Activated CD4-positive, alpha-beta T cell treated with anti-CD3 and anti-CD28 coated beads, Interleukin-2, amount 50 U/mL, for 4 hours (primary cell): ENCODE data around the gene KAT6B.

ENCODE experiments used
- DNase-seq, 2 experiments: peaks; one replicate each; pipeline ENCODE4 v3.0.0-alpha.2; 2020

Gene KAT6B

GRCh38 chr10:75019370-75019769 is 193.0 kb downstream of the KAT6B start:
- DNase-seq, result no peak

GRCh38 chr10:75020168-75020567 is 193.8 kb downstream of the KAT6B start:
- DNase-seq, result no peak

- no peak for DNase-seq
Observed at GRCh38 chr10:75021379-75022249, 195.2 kb downstream of the KAT6B start.

- DNase-seq, result no peak
Observed at GRCh38 chr10:75023074-75023473, 196.7 kb downstream of the KAT6B start.

DNA sequence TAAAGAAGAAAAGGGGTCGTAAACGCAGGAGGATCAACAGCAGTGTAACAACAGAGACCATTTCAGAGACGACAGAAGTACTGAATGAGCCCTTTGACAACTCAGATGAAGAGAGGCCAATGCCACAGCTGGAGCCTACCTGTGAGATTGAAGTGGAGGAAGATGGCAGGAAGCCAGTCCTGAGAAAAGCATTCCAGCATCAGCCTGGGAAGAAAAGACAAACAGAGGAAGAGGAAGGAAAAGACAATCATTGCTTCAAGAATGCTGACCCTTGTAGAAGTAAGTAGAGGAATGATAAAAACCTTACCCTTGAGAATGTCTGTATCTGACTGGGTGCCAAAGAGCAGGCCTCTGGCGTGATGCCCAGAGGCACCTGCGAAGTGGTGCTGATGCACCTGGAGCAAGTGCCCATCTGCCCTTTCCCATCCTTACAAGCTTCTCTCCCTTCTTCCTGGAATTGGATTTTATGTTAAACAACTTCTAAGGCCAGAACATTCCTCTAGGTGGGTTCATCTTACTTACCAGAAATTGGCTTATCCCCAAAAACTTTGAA is 198.6 kb downstream of the KAT6B start:
- DNase-seq, result no peak

DNA sequence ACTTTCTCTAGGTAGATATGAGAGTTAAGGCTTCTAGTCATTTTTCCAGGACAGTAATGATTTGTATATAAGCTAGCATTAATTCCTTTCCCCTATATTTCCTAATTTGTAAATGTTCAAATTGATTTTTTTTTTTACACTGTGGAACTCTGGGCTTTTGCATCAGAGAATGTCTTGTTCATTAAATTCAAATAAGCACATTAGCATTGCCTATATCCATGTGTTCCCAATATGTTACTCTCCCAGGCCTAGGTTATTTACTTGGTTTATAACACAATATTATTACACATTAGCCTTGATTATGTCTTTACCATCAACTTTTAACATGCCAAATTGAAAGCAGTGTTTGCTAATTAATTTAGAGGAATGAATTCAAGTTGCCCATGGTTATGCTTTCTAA is 201.6 kb downstream of the KAT6B start:
- DNase-seq, result no peak

GRCh38 chr10:75028748-75029147 is 202.3 kb downstream of the KAT6B start:
- no peak for DNase-seq

DNA sequence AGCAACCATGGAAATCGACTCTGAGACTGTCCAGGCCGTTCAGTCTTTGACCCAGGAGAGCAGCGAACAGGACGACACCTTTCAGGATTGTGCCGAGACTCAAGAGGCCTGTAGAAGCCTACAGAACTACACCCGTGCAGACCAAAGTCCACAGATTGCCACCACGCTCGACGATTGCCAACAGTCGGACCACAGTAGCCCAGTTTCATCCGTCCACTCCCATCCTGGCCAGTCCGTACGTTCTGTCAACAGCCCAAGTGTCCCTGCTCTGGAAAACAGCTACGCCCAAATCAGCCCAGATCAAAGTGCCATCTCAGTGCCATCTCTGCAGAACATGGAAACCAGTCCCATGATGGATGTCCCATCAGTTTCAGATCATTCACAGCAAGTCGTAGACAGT is 203.0 kb downstream of the KAT6B start:
- no peak for DNase-seq

GRCh38 chr10:75029857-75030256 is 203.5 kb downstream of the KAT6B start:
- no peak for DNase-seq

DNA sequence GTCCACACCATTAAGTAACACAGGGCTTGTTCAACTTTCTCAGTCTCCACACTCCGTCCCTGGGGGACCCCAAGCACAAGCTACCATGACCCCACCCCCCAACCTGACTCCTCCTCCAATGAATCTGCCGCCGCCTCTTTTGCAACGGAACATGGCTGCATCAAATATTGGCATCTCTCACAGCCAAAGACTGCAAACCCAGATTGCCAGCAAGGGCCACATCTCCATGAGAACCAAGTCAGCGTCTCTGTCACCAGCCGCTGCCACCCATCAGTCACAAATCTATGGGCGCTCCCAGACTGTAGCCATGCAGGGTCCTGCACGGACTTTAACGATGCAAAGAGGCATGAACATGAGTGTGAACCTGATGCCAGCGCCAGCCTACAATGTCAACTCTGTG is 204.0 kb downstream of the KAT6B start:
- no peak for DNase-seq

DNA sequence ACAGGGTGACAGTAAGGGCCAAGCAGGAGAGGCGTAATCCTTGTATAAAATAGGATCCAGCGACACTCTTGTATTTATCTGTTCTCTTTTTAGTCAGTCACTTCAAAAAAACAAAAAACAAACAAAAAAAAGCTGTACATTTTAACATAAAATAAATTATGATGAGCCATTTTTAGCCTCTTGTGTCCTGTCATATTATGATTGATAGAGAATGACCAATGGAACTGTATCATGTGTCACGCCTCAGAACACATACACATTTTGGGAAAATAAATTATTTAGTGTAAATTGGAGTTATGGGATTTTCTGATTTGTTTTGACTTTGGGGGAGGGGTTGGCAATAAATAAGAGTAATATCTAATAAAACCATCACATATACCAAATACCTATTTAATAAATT is 205.7 kb downstream of the KAT6B start:
- no peak for DNase-seq

DNA sequence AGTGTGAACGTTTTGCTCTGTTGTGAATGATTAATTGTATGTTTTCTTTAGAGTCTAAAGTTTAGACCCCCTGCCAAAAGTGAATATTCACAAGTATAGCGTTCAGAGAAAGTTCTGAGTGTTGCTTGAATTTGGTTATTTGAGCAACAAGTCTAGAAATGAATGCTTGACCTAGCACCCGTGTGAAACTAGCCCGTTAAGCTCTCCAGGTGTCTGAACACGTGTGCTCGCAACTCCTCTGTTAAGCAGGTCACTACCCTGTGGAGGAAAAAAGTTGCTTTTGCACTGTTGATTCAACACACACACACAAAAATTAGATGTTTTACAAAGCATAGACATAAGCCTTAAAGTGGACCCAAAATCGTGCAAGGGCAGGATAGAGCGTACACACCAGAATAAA is 206.4 kb downstream of the KAT6B start:
- DNase-seq, result no peak

GRCh38 chr10:75033399-75034130 is 207.2 kb downstream of the KAT6B start:
- no peak for DNase-seq

GRCh38 chr10:75034131-75034512 is 207.7 kb downstream of the KAT6B start:
- peak; percentile 33 to 37 for DNase-seq

DNA sequence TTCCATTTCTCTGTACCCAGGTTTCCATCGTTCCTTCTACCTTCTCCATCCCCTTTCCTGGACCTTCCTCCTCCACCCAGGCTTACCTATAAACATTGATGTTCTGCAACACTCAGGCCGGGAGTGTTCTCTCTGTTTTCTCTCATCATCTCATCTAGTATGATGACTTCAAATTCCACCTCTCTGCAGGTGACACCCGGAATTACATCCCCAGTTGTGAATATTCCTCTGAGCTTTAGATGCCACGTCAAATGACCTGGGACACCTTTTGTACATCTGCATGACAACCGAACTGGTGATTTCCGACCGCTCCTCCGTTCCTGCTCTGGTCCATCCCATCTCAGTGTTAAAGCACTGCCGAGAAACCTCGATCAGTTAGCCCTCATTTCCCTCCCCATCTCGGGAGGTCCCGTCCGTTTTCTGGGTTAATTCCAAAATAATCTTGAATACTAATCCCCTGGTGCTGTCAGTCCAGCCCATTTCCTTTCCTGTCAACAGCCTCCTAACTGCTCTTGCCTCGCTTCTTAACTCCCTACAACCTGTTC is 208.4 kb downstream of the KAT6B start:
- DNase-seq, result no peak

DNA sequence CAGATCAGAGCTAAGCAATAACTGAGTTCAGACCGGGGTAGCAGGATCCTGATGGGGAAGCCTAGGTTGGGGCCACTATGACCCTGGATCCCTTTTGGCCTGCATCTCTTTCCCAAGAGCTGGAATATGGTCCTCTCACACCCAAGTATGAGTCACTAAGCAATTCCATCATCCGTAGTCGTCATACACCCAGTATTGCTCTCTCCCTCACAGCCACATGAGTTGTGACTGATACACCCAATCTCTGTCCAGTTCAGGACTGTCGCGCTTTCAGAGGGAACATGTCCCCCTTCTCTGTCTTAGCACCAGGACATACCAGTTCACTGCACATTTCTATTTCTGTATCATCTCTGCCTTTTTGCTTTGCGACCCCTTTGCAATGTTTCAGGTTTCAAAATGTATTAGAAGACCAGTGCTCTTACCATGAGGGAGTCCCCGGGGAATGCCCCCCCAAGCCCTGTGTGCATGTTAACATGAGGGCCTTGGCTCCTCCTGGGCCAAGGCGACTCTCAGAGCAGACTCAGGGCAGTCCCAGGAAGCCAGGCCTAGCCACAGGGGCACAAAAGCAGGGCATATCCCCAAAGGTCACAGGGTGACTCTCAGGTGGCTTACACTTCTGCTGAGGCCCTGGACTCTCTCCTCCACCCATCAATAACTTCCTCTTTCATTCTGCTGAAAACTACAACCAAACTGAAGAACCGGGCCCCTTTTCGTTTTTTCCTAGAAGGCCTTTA is 209.7 kb downstream of the KAT6B start:
- no peak for DNase-seq

GRCh38 chr10:75037171-75038153 is 211.1 kb downstream of the KAT6B start:
- no peak for DNase-seq

DNA sequence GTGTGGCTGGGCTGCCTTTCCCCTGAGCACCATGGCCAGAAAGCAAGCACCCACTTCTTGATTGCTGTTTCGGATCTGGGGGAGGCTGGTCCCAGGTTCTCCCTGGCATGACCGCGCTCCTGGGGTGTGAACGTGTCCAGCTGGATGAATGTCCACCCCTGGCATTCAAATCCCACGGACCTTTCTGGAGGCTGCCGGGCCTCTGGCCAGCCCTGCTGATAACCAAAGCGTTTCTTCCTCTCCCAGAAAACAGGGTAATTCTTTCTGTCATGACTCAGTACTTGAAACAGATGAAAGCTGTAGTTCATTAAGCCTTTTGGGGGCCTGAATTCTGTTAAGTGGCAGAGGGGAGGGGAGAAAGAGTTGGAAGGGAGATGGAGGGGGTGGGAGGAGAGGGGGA is 211.9 kb downstream of the KAT6B start:
- no peak for DNase-seq

- no peak for DNase-seq
Observed at GRCh38 chr10:75040576-75040975, 214.2 kb downstream of the KAT6B start.

- DNase-seq, result no peak
Observed at GRCh38 chr10:75042292-75042974, 216.0 kb downstream of the KAT6B start.
